CD4-positive, alpha-beta T cell treated with Interleukin-1 beta for 1 hour (primary cell): ENCODE results near the gene CRYBG1.
A peak's percentile ranks its signal among the peaks of the same experiment; 100 is the strongest.

ENCODE experiments used
- DNase-seq, 2 donors: peaks; one replicate each; pipeline ENCODE4 v3.0.0-alpha.2; 2020 to 2022

CRYBG1 gene

GRCh38 chr6:106360410-106360988 is at the start of gene CRYBG1:
TSS of gene CRYBG1 (plus strand) at chr6:106360717. CDS start at chr6:106360909, 192 bp downstream.
- peak; percentile 71 to 77 for DNase-seq

- DNase-seq, result no peak
These were observed 44.6 kb upstream of the CRYBG1 start for GRCh38 chr6:106315765-106316374.

- DNase-seq, result no peak
These were observed 44.1 kb upstream of the CRYBG1 start for GRCh38 chr6:106316375-106316766.

- DNase-seq, result no peak
These were observed 42.5 kb upstream of the CRYBG1 start for GRCh38 chr6:106318061-106318460.

GRCh38 chr6:106318851-106319250 is 41.7 kb upstream of the CRYBG1 start:
- no peak for DNase-seq

GRCh38 chr6:106321940-106322339 is 38.6 kb upstream of the CRYBG1 start:
- no peak for DNase-seq

GRCh38 chr6:106324726-106325335 is 35.7 kb upstream of the CRYBG1 start:
- DNase-seq, result no peak

GRCh38 chr6:106325336-106326178 is 35.0 kb upstream of the CRYBG1 start, which contains the start of gene ATG5:
TSS of gene ATG5 (minus strand) at chr6:106325760. CDS start at chr6:106316208, 9,552 bp downstream.
- DNase-seq, result peak; percentile 100

GRCh38 chr6:106334646-106335448 is 25.7 kb upstream of the CRYBG1 start:
- DNase-seq, result peak; percentile 59 to 69

GRCh38 chr6:106339334-106340029 is 21.0 kb upstream of the CRYBG1 start:
- DNase-seq, result peak; percentile 34 to 55

GRCh38 chr6:106347219-106347618 is 13.3 kb upstream of the CRYBG1 start:
- no peak for DNase-seq

GRCh38 chr6:106356378-106356777 is 4.1 kb upstream of the CRYBG1 start:
- DNase-seq, result no peak

- DNase-seq, result no peak
These were observed 533 bp upstream of the CRYBG1 start for GRCh38 chr6:106359959-106360409.

- peak; percentile 8 to 17 for DNase-seq
These were observed 493 bp downstream of the CRYBG1 start for GRCh38 chr6:106360989-106361430.

GRCh38 chr6:106363401-106364138 is 3.1 kb downstream of the CRYBG1 start:
- DNase-seq, result no peak

GRCh38 chr6:106369739-106370138 is 9.2 kb downstream of the CRYBG1 start:
- no peak for DNase-seq

- DNase-seq, result no peak
These were observed 10.1 kb downstream of the CRYBG1 start for GRCh38 chr6:106370639-106371038.

GRCh38 chr6:106372838-106373501 is 12.5 kb downstream of the CRYBG1 start:
- DNase-seq, result no peak

GRCh38 chr6:106373502-106374239 is 13.2 kb downstream of the CRYBG1 start:
- no peak for DNase-seq
